Erythroblast (primary cell): ENCODE results near the gene GNAS-AS1.

ENCODE experiments used
- GATA1 ChIP-seq: IDR thresholded peaks from 2 replicates; pipeline ENCODE4 v1.6.1; 2011; ENCODE audit warnings: low read depth, mild to moderate bottlenecking, control low read depth, low read length, moderate library complexity
- POLR2A ChIP-seq: IDR thresholded peaks from 2 replicates; pipeline ENCODE4 v1.6.1; 2011; ENCODE audit warnings: mild to moderate bottlenecking, low read length

DNA sequence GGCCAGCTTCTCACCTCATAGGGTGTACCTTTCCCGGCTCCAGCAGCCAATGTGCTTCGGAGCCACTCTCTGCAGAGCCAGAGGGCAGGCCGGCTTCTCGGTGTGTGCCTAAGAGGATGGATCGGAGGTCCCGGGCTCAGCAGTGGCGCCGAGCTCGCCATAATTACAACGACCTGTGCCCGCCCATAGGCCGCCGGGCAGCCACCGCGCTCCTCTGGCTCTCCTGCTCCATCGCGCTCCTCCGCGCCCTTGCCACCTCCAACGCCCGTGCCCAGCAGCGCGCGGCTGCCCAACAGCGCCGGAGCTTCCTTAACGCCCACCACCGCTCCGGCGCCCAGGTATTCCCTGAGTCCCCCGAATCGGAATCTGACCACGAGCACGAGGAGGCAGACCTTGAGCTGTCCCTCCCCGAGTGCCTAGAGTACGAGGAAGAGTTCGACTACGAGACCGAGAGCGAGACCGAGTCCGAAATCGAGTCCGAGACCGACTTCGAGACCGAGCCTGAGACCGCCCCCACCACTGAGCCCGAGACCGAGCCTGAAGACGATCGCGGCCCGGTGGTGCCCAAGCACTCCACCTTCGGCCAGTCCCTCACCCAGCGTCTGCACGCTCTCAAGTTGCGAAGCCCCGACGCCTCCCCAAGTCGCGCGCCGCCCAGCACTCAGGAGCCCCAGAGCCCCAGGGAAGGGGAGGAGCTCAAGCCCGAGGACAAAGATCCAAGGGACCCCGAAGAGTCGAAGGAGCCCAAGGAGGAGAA lies 10.5 kb downstream of the GNAS-AS1 start:
- no peak for TF ChIP-seq POLR2A
- TF ChIP-seq GATA1 = no peak
